Lower leg skin (tissue), 4 donors: Measurements from ENCODE around the gene ELAPOR1. TPM values are rescaled to one million over a fixed set of nuclear protein-coding genes. Genes with fewer than 3 reads are reported as not detected.
A peak's percentile ranks its signal among the peaks of the same experiment; 100 is the strongest.

ENCODE experiments used
- DNase-seq, 2 donors: peaks; one replicate each; pipeline ENCODE4 v3.0.0-alpha.2; 2019; ENCODE audit warnings: low spot score in 2 of 2
- H3K4me3 ChIP-seq: fragments of 200-600 bp; sonication (generic); 2 replicates; pipeline ENCODE4 v1.5.1; 2017; ENCODE audit warnings: mild to moderate bottlenecking, low read depth; ENCODE audit not compliant: poor library complexity, severe bottlenecking
- CTCF ChIP-seq, 3 donors: fragments of 450-650 bp; IDR thresholded peaks; one replicate each; pipeline ENCODE4 v1.5.1; 2016; ENCODE audit warnings: antibody characterized with exemption in 3 of 3, mild to moderate bottlenecking in 3 of 3, moderate library complexity in 2 of 3
- POLR2A ChIP-seq, 2 donors: fragments of 450-650 bp; IDR thresholded peaks; one replicate each; pipeline ENCODE4 v1.6.1; 2016 to 2017; ENCODE audit warnings: antibody characterized with exemption in 2 of 2, mild to moderate bottlenecking in 1 of 2, moderate library complexity in 1 of 2
- WGBS, 2 donors: methylation state at CpG; one replicate each; pipeline ENCODE4 v1.1.5; 2018; 5-methylcytosine and 5-hydroxymethylcytosine counted together
- intact Hi-C: fragments of 100-400 bp; cut with DNase I; formaldehyde crosslinking; loops from one replicate; pipeline ENCODE4 v1.15.0; 2023; ENCODE audit warnings: low total_unique reads
- total RNA-seq, 4 donors: library from RNA; depleted of rRNA; stranded (reverse); fragments of >200 nt; gene quantifications; one replicate each; pipeline ENCODE4 v1.1.0, GENCODE V29; 2016

The ELAPOR1 gene
- total RNA-seq, 4 donors from 2014 or later, result 16.4 to 60.0 (median 33.9) TPM

GRCh38 chr1:109083923-109084322 is 30.0 kb upstream of the ELAPOR1 start:
- DNase-seq, result no peak
- H3K4me3 ChIP-seq, result no peak overlapping the region
- WGBS, 2 donors, result 44 to 86% methylated on average over 1 of the region's 1 CpG
- TF ChIP-seq POLR2A (IDR thresholded peaks at IDR 0.05) (no peak), CTCF (IDR thresholded peaks at IDR 0.05) (no peak)
- intact Hi-C loops, result no loop called here

GRCh38 chr1:109084563-109085517 is 29.1 kb upstream of the ELAPOR1 start:
- WGBS, 2 donors, result 77 to 79% methylated on average over 13 of the region's 13 CpGs

GRCh38 chr1:109089242-109090015 is 24.5 kb upstream of the ELAPOR1 start:
- no peak for DNase-seq
- intact Hi-C loops, result no loop called here
- TF ChIP-seq CTCF (IDR thresholded peaks at IDR 0.05) (no peak), POLR2A (IDR thresholded peaks at IDR 0.05) (no peak)
- WGBS, 2 donors, result 69 to 78% methylated on average over 31 of the region's 31 CpGs
- no peak overlapping the region for H3K4me3 ChIP-seq

More at GRCh38 chr1:109084563-109085517, 29.1 kb upstream of the ELAPOR1 start:
- peak in 1 of 2 donors; percentile 62 for DNase-seq
- no peak overlapping the region for H3K4me3 ChIP-seq
- TF ChIP-seq CTCF (IDR thresholded peaks at IDR 0.05) (no peak), POLR2A (IDR thresholded peaks at IDR 0.05) (no peak)
- intact Hi-C loops, result no loop called here

- 4 to 5% methylated on average over 64 to 67 of the region's 67 CpGs for WGBS, 2 donors
- intact Hi-C loops, result no loop called here
These were observed 23.5 kb upstream of the ELAPOR1 start, which contains the start of gene TMEM167B for GRCh38 chr1:109090196-109091077. Gene TMEM167B (plus strand): TSS chr1:109090764. CDS start chr1:109090873, 109 bp downstream.

More at GRCh38 chr1:109090196-109091077, 23.5 kb upstream of the ELAPOR1 start, which contains the start of gene TMEM167B:
- DNase-seq, result peak; percentile 94 to 98
- peak within 1 kb of the TSS; percentile 68 for H3K4me3 ChIP-seq
- no peak for TF ChIP-seq CTCF (IDR thresholded peaks at IDR 0.05)
- TF ChIP-seq POLR2A (IDR thresholded peaks at IDR 0.05), result peak in 1 of 2 donors; percentile 16
